ENCODE data around the gene ZFP57. TPM values are rescaled to one million over a fixed set of nuclear protein-coding genes. Genes with fewer than 3 reads are reported as not detected.
A peak's percentile ranks its signal among the peaks of the same experiment; 100 is the strongest.
"Not testable (repeated sequence)": the region's sequence is repeated elsewhere in the genome, so short reads cannot be mapped to it uniquely, and the experiment has no call there.

ZFP57 gene
- total RNA-seq, 1 donor from 2014 or later: not detected

GRCh38 chr6:29696147-29697125, 15.5 kb upstream of the ZFP57 start:
- DNase-seq: no peak

GRCh38 chr6:29694637-29695036, 13.7 kb upstream of the ZFP57 start:
- no peak for DNase-seq

GRCh38 chr6:29685718-29686326, 4.9 kb upstream of the ZFP57 start:
- no peak for DNase-seq

GRCh38 chr6:29681811-29682210, 859 bp upstream of the ZFP57 start:
- no peak for DNase-seq

- DNase-seq: no peak
These were observed 536 bp downstream of the ZFP57 start for GRCh38 chr6:29680416-29680815.

- DNase-seq: no peak
These were observed 990 bp downstream of the ZFP57 start for GRCh38 chr6:29679962-29680361.

- DNase-seq: no peak
These were observed 2.8 kb downstream of the ZFP57 start for GRCh38 chr6:29678114-29678513.

- no peak for DNase-seq
These were observed 3.9 kb downstream of the ZFP57 start for GRCh38 chr6:29676981-29677601.

- no peak for DNase-seq
These were observed 5.4 kb downstream of the ZFP57 start for GRCh38 chr6:29675561-29675960.

GRCh38 chr6:29674008-29674407, 6.9 kb downstream of the ZFP57 start:
- no peak for DNase-seq

- DNase-seq: no peak
These were observed 7.8 kb downstream of the ZFP57 start for GRCh38 chr6:29673161-29673560.

- not testable (repeated sequence) for DNase-seq
These were observed 8.8 kb downstream of the ZFP57 start for GRCh38 chr6:29672116-29672515.

GRCh38 chr6:29671026-29671425, 9.9 kb downstream of the ZFP57 start:
- no peak for DNase-seq

- DNase-seq: no peak
These were observed 13.8 kb downstream of the ZFP57 start for GRCh38 chr6:29667158-29667557.

- DNase-seq: no peak
These were observed 14.2 kb downstream of the ZFP57 start for GRCh38 chr6:29666826-29667130.

- no peak for DNase-seq
These were observed 14.8 kb downstream of the ZFP57 start for GRCh38 chr6:29665942-29666825.

- no peak for DNase-seq
These were observed 17.5 kb downstream of the ZFP57 start for GRCh38 chr6:29663300-29664042.

GRCh38 chr6:29661502-29662141, 19.3 kb downstream of the ZFP57 start:
- not testable (repeated sequence) for DNase-seq

GRCh38 chr6:29661071-29661470, 19.9 kb downstream of the ZFP57 start:
- no peak for DNase-seq

GRCh38 chr6:29656798-29657197, 24.2 kb downstream of the ZFP57 start, which contains the start of gene MOG:
Gene MOG (plus strand): TSS chr6:29657092. CDS start chr6:29657210, 118 bp downstream.
- DNase-seq: peak; percentile 81

GRCh38 chr6:29656157-29656556, 24.8 kb downstream of the ZFP57 start:
- no peak for DNase-seq
